OCI-M1 (cell line): ENCODE measurements around the gene PSTPIP2.

Experiments
- DNase-seq: peaks from one replicate; lab custom pipeline; 2025; lab: John Stamatoyannopoulos, UW

PSTPIP2 gene

GRCh38 chr18:46071653-46072375 is at the start of gene PSTPIP2:
Gene PSTPIP2, minus strand, starts transcription at chr18:46072260. Its CDS starts 72 bp downstream, at chr18:46072188.
- DNase-seq: peak; percentile 79

- DNase-seq: no peak
These were observed 41.7 kb upstream of the PSTPIP2 start for GRCh38 chr18:46113751-46114150.

GRCh38 chr18:46110406-46110805 is 38.3 kb upstream of the PSTPIP2 start:
- no peak for DNase-seq

GRCh38 chr18:46109386-46109785 is 37.3 kb upstream of the PSTPIP2 start:
- DNase-seq: no peak

GRCh38 chr18:46104128-46104911 is 32.3 kb upstream of the PSTPIP2 start, which contains the start of gene HAUS1:
Gene HAUS1, plus strand, starts transcription at chr18:46104385. Its CDS starts 27 bp downstream, at chr18:46104412.
- DNase-seq: peak; percentile 96

- no peak for DNase-seq
These were observed 27.4 kb upstream of the PSTPIP2 start for GRCh38 chr18:46099463-46099862.

- DNase-seq: peak; percentile 66
These were observed 26.5 kb upstream of the PSTPIP2 start for GRCh38 chr18:46098616-46098933.

GRCh38 chr18:46097801-46098615 is 25.9 kb upstream of the PSTPIP2 start, which contains the start of gene ATP5F1A:
Gene ATP5F1A, minus strand, starts transcription at chr18:46098296. Its CDS starts 65 bp downstream, at chr18:46098231.
- DNase-seq: peak; percentile 87

GRCh38 chr18:46097431-46097800 is 25.4 kb upstream of the PSTPIP2 start:
- peak; percentile 64 for DNase-seq

GRCh38 chr18:46096651-46097300 is 24.7 kb upstream of the PSTPIP2 start:
- DNase-seq: peak; percentile 45

- DNase-seq: no peak
These were observed 23.5 kb upstream of the PSTPIP2 start for GRCh38 chr18:46095532-46095931.

GRCh38 chr18:46088501-46088900 is 16.4 kb upstream of the PSTPIP2 start:
- DNase-seq: peak; percentile 47

- no peak for DNase-seq
These were observed 12.4 kb upstream of the PSTPIP2 start for GRCh38 chr18:46084431-46084830.

GRCh38 chr18:46080156-46080555 is 8.1 kb upstream of the PSTPIP2 start:
- DNase-seq: no peak

- no peak for DNase-seq
These were observed 7.3 kb upstream of the PSTPIP2 start for GRCh38 chr18:46079336-46079735.

- DNase-seq: peak; percentile 91
These were observed 1.6 kb upstream of the PSTPIP2 start for GRCh38 chr18:46073474-46074331.

- no peak for DNase-seq
These were observed 899 bp upstream of the PSTPIP2 start for GRCh38 chr18:46072959-46073358.

- no peak for DNase-seq
These were observed 362 bp upstream of the PSTPIP2 start for GRCh38 chr18:46072376-46072867.

GRCh38 chr18:46070815-46071652 is 1.0 kb downstream of the PSTPIP2 start:
- peak; percentile 76 for DNase-seq

GRCh38 chr18:46070232-46070631 is 1.8 kb downstream of the PSTPIP2 start:
- no peak for DNase-seq
